HG02642 (cell line): Measurements from ENCODE around the gene PSMG4.

Experiments
- ATAC-seq: cut with Tn5 transposase; IDR thresholded peaks from one replicate; pipeline ENCODE4 v1.9.1; 2021; ENCODE audit warnings: mild to moderate bottlenecking; ENCODE audit not compliant: unreplicated experiment, poor library complexity

The PSMG4 gene

DNA sequence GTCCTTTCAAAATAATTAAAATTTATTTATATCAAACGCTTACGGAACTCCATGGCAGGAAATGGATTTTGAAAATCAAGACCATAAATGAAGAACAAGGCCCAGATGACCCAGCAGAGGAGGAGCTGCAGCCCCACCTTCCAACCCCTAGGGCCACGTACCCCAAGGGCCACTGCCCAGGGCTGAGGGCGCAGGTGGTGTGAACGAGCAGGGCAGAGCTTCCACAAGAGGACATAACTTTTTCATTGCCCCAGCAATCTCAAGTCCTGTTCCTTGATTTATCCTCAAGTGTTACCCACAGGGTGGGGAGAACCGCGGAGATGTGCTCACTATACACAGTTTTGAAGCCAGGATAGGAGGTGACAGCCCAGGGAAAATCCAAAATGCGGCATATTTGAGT is 42.8 kb downstream of the PSMG4 start:
- no peak for ATAC-seq

DNA sequence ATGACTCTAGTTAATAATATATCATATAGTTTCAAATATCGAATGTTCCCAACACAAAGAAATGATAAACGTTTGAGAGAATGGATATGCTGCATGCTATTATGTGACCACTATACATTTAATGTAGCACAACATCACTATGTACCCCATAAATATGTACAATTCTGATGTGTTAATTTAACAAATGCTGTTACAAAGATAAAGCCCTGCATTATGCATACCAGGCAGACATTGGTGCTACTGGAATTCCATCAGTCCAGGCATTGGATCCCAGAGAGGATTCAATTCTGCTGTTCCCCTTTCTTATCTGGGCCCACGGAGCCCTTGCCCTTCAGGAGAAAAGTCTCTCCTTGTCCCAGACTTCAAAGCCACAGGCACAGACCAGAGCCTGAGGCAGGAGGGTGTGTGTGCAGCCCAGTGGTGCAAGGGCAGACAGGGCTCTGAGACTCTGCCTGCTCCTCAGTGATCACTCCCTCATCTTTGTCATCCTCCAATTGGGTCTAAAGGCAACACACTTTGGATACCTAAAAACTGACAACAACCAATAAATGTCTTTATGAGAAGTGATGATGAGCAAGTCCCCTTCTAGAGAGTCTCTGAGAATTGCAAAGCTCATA is 45.2 kb downstream of the PSMG4 start:
- ATAC-seq = no peak

DNA sequence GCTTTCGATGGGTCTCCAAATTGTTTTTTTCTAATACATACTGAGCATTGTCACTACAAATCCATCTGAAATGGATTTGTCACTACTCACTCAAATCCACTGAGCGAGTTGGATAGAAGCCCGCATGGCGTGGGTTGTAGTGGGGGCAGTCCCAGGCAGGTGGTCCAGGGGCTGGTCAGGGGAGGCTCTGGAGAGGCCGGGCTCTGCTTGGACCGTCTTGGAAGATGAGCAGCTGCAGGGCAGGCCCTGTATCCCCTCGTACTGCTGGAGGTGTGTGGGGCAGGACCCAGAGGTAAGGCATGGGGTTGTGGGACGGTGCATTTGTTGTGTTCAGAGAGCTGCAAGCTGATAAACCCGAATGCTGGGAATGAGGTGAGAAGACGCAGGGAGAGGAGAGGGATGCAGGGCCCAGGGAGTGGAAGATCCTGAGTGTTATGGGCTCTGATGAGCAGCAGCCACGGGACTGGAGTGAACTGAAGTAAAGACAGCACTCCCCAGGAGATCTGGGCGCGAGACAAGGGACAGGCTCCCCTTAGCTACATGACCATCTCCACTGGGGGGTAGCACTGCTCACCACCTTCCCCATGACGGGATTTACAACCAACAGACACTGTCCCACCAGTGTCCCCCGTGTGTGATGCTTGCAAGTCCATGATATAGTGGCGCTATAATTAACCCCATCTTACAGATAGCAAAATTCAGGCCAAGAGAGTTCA is 45.9 kb downstream of the PSMG4 start:
- ATAC-seq = no peak

DNA sequence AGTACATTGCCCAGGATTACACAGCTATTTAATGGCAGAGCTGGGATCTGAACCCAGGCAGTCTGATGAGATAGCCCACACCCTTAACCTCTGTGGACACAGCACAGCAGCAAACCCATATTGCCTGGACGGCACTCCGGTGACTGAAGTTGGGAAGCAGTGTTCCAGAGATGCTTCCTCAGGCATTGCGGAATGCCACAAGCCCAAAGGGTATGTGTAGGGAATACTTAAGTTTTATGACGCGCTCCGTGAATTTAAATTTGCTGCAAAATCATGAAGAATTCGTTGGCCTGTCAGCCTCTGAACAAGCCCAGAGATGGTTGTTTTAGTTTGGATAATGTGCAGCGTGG is 46.4 kb downstream of the PSMG4 start:
- no peak for ATAC-seq

DNA sequence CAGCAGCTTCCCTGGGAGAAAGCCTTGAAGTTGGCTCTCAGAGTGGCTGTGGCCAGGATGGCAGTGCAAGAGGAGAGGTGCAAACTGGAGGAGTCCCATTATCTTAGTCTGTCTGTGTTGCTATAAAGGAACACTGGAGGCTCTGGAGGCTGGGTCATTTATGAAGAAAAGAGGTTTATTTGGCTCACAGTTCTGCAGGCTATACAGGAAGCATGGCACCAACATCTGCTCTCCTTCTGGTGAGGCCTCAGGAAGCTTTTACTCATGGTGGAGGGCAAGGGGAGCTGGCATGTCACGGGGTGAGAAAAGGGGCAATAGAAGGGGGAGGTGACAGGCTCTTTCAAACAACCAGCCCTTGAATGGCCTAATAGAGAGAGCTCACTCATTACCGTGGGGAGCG is 47.1 kb downstream of the PSMG4 start:
- no peak for ATAC-seq

DNA sequence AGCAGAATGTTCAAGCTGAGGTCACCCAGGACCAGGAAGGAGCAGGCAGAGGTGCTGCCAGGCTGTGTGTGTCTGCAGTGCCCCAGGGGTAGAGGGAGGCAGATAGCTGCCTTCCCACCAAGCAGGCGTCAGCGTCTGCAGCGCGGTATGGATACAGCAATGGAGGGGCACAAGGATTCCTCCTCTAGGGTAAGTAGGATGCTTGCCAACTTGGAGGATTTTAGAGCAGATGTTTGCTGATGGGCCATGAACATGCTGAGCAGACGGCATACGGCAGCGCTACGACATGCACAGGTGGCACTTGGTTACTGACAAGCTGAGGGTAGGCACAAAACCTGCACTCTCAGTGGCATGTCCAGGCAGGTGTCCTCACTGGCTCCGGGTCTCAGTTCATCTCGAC is 48.1 kb downstream of the PSMG4 start:
- ATAC-seq = no peak

DNA sequence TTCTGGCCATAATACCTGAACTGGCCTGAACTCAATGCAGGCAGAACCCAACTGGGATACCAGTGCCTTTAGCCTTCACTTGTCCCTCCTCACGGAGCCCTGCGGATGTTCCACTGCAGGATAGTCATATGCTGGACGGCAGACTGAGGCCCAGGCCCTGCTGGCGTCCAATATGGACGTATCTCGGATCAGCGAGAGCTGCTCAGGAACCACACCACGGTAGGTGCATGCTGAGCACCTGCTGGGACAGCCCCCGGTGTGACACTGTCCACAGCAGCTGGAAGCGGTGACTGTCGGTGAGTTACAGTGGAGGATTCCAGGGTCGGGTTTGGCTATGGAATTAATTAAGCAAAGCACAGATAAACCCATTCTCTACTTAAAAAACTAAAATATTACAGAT is 48.7 kb downstream of the PSMG4 start:
- ATAC-seq = no peak

DNA sequence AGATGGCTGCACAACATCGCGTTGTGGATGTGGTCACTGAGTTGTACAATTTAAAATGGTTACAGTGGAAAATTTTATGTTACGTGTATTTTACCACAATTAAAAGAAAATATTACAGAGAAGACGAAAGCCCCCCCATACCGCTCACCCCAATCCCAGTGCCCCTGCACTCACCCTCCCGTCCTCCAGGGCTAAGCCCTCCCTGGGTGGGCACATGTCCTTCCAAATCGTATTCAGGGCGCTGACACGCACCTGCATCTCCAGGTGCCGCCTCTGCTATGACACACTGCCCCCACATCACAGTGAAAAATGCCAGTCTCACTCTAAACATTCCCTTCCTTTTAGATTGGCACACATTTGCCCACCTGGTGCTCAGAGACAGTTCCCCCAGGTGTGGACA is 49.4 kb downstream of the PSMG4 start:
- ATAC-seq = no peak

DNA sequence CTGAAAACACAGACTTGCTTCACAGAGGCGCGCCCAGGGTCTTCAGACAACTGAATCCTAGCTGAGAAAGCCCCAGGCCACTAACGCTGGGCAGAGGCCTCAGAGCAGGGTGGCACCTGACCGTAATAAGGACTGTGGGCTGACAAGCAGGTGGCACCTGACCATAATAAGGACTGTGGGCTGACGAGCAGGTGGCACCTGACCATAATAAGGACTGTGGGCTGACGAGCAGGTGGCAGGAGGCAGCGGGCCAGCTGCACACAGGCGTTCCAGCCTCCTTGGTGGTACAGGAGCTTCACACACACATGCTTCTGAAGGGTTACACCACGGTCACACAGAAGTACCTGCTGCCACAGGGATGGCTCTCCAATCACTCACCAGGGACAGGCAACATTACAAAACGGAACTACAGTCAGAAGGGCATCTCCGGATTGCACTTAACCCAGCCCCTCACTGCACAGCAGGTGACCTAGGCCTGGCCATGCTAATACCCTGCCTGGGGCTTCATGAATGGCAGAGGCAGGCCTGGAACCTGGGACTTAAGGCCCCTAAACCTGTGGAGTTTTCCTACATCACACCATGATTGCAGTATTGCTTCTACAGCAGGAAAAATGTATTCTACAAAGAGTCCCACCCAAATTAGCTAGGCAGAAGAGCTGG is 50.8 kb downstream of the PSMG4 start:
- ATAC-seq = no peak

DNA sequence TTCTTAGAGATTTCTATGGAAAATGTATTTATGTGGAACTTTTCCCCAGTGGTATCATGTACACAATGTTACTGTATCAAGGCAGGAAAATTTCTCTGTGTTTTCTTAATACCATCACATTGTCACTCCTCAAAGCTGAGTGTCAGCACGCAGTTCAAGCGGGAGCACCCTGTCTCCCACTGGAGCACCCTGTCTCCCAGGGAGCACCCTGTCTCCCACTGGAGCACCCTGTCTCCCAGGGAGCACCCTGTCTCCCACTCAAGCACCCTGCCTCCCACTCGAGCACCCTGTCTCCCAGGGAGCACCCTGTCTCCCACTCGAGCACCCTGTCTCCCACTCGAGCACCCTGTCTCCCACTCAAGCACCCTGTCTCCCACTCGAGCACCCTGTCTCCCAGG is 51.3 kb downstream of the PSMG4 start:
- ATAC-seq = no peak

DNA sequence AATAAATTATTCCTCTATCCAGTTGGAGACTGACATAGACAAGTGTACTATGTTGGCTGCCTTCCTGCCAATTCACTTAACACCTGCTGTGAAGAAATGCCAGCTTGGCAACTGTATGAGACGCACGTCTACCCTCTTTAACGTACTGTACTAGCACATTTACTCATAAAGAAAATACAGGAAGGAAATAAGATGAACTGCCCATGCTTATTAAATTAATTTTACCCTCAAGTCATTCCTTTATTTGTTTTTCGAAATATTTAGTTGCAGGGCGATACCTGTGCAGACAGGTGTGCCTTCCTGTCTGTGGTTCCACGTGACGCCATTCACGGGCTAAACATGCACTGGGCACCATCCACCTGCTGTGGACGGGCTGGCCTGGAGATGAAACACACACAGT is 52.0 kb downstream of the PSMG4 start:
- ATAC-seq = no peak

DNA sequence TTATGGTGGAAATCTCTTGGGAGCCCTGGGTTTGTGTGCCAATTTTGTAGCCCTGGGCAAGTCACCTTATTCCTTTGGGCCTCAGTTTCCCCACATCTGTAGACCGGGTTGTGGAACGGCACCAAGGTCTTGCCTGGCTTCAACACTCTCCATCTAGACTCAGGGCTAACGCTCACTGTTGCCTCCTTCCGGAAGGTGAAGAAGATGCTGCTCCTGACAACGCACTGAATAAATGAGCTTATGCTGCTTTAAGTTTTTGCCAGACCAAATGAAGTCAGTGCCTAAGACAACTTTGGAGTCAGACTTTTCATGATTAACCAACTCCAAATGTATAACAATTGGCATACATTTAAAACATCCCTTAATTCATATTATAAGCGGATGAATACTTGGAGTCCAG is 53.1 kb downstream of the PSMG4 start:
- ATAC-seq = no peak

DNA sequence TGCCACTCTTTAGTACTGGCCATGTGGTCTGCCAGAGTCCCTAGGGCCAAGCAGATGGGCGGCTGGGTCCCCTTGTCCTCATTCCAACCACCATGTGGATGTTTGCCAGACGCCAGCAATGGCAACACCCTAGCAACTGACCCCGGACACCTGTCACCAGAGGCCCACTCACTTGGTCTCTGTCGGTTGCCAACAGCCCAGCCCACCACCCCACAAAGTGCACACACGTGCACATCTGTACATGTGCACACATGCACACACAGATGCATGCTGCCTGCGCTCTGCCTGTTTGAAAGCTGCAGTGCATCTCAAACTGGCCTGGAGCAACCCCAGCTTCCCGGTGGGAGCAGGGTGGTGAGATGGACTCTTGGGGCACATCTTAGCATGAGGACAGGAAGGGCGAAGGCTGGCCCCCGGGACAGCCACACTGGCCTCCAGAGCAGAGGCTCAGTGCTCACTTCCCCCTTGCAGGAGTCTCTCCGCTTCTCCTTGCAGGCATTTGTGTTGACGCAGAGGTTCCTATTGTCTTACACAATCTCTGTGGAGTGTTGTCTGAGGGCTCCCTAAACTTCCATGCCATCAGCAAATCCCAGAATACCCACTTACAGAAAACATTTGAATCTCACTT is 54.0 kb downstream of the PSMG4 start:
- ATAC-seq = no peak

DNA sequence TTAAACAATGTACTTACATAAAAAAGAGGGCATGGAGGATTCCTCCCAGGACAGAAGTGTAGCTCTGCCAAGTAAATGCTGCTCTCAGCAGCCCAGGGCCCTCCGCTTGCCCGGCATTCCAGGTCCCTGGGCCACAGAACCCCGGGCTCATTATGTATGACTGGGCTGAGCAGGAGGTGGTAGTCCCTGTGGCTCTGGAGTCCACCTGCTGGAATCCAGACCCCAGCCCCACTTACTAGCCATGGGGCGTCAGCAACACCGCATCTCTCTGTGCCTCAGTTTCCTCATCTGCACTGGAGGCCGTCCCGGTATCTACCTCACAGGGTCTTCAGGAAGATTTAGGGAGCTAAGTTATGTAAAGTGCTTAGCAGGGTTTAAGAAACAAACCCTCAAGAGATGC is 55.4 kb downstream of the PSMG4 start:
- no peak for ATAC-seq

DNA sequence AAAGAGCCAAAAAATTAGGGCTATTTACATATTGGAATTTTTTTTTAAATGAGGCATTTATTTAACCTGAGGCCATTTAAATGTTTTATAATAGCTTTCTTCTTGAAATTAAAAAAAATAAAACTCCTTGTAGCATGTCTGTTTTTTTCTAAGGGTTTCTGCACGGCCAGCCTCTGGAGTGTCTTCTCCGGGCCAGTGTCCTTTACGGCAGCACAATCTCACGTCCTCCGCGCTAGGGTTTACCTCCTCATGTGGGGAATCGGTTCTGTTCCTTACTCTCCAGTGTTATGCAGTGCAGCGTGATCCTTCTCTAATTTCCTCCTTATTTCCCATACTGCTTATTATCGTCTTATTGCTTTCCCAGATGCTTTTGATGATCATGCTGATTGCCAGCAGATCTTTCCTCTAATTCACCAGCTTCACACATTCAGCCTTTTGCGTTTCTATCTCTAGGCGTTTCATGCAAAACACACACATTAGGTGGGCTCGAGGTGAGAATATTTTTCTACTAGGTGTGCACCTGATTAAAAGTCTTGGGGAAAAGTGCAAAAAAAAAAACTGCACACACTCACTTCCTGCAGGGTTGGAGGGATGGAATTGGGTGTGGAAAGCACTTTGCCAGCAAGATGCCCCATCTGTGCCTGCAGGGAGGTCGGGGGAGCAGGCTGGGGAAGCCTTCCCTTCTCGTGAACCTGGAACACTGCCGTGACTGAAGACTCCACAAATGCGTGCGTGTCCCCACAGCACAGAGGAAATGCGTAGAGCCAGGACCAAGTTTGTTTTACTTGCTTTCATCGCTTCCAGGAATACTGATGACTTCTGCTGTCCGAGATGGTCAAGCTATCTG is 56.1 kb downstream of the PSMG4 start:
- ATAC-seq = no peak

DNA sequence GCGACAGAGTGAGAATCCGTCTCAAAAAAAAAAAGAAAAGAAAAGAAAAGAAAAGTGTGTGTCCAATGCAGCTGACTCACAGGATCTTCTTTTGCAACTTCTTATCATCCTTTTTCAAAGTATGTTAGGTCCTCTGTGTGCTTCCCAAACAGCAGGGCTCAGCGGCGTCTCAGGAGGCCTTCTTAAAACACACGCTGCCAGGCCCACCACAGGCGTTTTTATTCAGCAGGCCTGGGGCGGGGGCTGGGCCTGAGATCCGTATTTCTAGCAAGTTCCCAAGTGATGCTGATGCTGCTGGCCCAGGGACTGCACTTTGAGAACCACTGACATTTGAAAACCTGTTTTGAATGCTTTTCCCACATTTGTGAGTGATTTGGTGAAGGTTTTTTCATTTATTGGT is 57.1 kb downstream of the PSMG4 start:
- no peak for ATAC-seq

DNA sequence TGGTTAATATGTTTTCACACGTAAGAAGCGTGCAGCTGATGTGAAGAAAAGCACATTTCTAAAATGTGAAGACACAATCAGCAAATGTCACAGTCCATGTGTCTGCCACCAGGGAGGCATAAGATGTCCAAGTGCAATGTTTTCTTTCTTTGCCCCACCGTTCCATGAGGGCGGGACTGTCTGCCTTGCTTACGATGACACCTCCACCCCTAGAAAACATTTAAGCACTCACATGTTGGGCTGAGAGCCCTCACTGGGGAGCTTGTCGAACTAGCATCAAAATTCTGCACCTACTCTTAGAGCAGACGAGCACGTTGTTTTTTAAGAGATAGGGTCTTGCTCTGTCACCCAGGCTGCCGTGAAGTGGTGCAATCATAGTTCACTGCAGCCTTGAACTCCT is 57.6 kb downstream of the PSMG4 start:
- ATAC-seq = no peak

DNA sequence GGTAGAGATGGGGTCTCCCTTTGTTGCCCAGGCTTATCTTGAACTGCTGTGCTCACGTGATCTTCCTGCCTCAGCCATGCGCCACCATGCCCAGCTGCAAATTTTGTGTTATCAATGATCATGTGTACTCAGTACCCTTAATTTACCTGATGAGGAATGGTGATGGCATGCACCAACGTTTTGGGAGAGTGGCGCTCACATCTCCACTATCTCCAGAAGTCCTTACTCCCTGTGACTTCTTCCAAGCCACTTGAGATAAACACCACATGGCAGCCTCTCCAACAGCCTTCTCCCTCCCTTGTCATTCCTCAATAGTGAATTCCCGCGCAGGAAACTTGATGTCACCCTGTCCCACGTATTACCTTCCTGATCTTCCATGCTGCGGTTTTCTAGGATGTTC is 58.1 kb downstream of the PSMG4 start:
- ATAC-seq = no peak
